Endodermal cell (in vitro differentiated cells): ENCODE results near the gene GLIS2. TPM values are rescaled to one million over a fixed set of nuclear protein-coding genes. Genes with fewer than 3 reads are reported as not detected.

Source experiments
- DNase-seq: peaks from one replicate; pipeline ENCODE4 v3.0.0-alpha.2; 2017
- H3K27ac ChIP-seq: 2 replicates; pipeline ENCODE4 v1.5.1; 2013; ENCODE audit warnings: mild to moderate bottlenecking, low read depth, low read length, moderate library complexity
- H3K27me3 ChIP-seq: 2 replicates; pipeline ENCODE4 v1.6.1; 2013; ENCODE audit warnings: mild to moderate bottlenecking, low read length, moderate library complexity; ENCODE audit not compliant: insufficient read depth, control insufficient read depth, poor library complexity, severe bottlenecking
- H3K36me3 ChIP-seq: 2 replicates; pipeline ENCODE4 v1.7.0; 2013; ENCODE audit warnings: mild to moderate bottlenecking, low read length, moderate library complexity; ENCODE audit not compliant: control insufficient read depth, insufficient read depth
- H3K4me1 ChIP-seq: one replicate; pipeline ENCODE4 v1.7.0; 2013; ENCODE audit warnings: low read length; ENCODE audit not compliant: control insufficient read depth, insufficient read depth
- H3K4me3 ChIP-seq: 2 replicates; pipeline ENCODE4 v1.5.1; 2013; ENCODE audit warnings: mild to moderate bottlenecking, low read length, moderate library complexity
- H3K9ac ChIP-seq: 2 replicates; pipeline ENCODE4 v1.6.1; 2013; ENCODE audit warnings: mild to moderate bottlenecking, low read length, moderate library complexity; ENCODE audit not compliant: poor library complexity, severe bottlenecking; ENCODE audit errors: extremely low read depth
- H3K9me3 ChIP-seq: 2 replicates; pipeline ENCODE4 v1.6.1; 2013; ENCODE audit warnings: mild to moderate bottlenecking, low read length, moderate library complexity; ENCODE audit not compliant: control insufficient read depth
- H3K27ac Mint-ChIP-seq: 2 replicates; pipeline ENCODE4 v1.8.0; 2020; ENCODE audit warnings: mixed read lengths
- H3K27me3 Mint-ChIP-seq: 2 replicates; pipeline ENCODE4 v1.8.0; 2021; ENCODE audit warnings: mild to moderate bottlenecking, mixed read lengths; ENCODE audit not compliant: insufficient read depth
- H3K36me3 Mint-ChIP-seq: 2 replicates; pipeline ENCODE4 v1.8.0; 2020; ENCODE audit warnings: low read depth, mixed read lengths
- H3K4me1 Mint-ChIP-seq: 2 replicates; pipeline ENCODE4 v1.8.0; 2020; ENCODE audit warnings: mixed read lengths
- H3K4me3 Mint-ChIP-seq: 2 replicates; pipeline ENCODE4 v1.8.0; 2020; ENCODE audit warnings: mild to moderate bottlenecking, moderate library complexity, mixed read lengths
- H3K9me3 Mint-ChIP-seq: 2 replicates; pipeline ENCODE4 v1.8.0; 2020; ENCODE audit warnings: mild to moderate bottlenecking, mixed read lengths
- WGBS, 2 experiments: methylation state at CpG; one replicate each; pipeline versions ENCODE4 v1.1.5 to v1.1.7; 2013; ENCODE audit warnings: missing lambda C conversion rate in 2 of 2, mixed read lengths in 1 of 2; ENCODE audit not compliant: insufficient coverage in 1 of 2, insufficient read length in 1 of 2; 5-methylcytosine and 5-hydroxymethylcytosine counted together
- total RNA-seq, 2 donors: library from RNA; stranded (reverse); fragmentation: NEBNext Ultra II Directional in 1 of 2; extraction: Animal tissue kit (Norgen Biotek cat#: 25700) in 1 of 2; gene quantifications; 2 replicates in 1 of 2; 3 replicates in 1 of 2; pipeline ENCODE4 v1.2.1, GENCODE V29; 2021
- TF ChIP-seq, protein P1 (sequence below): fragments of 200-600 bp; sonication (generic); conservative IDR thresholded peaks from 2 replicates; pipeline ENCODE4 v1.5.0; 2021; ENCODE audit warnings: antibody characterized with exemption, mild to moderate bottlenecking

GLIS2 gene
- total RNA-seq, 2 donors from 2014 or later = 9.1 to 13.2 TPM

DNA sequence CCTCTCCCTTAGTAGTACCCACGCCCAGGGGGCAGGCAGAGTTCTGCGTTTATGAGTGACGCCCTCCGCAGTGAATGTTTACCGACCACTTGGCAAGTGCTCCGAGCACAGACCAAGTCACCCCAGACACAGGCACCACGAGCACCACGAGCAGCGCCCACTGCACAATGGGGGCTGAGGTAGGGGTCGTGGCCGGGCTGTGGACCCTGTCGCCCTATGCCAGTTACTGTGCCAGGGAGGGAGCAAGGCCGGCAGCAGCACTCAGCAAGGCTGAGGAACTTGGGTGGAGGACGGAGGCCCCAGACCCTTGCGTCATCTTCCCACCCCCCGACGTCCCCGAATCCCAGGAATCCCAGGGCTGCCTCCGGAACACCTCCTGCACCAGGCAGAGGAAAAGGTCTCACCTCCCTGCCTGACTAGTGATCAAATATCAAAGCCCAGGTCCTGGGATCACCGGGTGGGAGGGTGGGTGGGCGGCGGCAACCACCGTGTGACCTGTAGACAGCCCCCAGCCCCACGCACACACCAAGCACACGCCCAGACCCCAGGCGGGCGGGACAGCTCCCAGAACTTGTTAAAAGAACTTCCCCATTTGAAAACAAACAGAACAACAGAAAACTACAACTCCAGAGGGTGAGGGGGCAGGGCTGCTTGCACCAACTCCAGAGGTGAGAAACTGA is 61.2 kb downstream of the GLIS2 start:
- Histone ChIP-seq H3K27me3 (no peaks in the 10 kb centered on the region), H3K9ac (no peak overlapping the region), H3K4me1 (peaks cover 36% of the 10 kb centered on the region), H3K4me3 (no peak overlapping the region), H3K9me3 (no peaks in the 10 kb centered on the region), H3K36me3 (no peaks in the 10 kb centered on the region), H3K27ac (no peak overlapping the region)
- no peak overlapping the region for H3K4me3 Mint-ChIP-seq
- H3K27ac Mint-ChIP-seq = peak overlapping the region; percentile 82
- no peaks in the 10 kb centered on the region for H3K36me3 Mint-ChIP-seq
- WGBS, 2 experiments = 80 to 94% methylated on average over 11 to 24 of the region's 27 CpGs
- TF ChIP-seq, protein P1, sequence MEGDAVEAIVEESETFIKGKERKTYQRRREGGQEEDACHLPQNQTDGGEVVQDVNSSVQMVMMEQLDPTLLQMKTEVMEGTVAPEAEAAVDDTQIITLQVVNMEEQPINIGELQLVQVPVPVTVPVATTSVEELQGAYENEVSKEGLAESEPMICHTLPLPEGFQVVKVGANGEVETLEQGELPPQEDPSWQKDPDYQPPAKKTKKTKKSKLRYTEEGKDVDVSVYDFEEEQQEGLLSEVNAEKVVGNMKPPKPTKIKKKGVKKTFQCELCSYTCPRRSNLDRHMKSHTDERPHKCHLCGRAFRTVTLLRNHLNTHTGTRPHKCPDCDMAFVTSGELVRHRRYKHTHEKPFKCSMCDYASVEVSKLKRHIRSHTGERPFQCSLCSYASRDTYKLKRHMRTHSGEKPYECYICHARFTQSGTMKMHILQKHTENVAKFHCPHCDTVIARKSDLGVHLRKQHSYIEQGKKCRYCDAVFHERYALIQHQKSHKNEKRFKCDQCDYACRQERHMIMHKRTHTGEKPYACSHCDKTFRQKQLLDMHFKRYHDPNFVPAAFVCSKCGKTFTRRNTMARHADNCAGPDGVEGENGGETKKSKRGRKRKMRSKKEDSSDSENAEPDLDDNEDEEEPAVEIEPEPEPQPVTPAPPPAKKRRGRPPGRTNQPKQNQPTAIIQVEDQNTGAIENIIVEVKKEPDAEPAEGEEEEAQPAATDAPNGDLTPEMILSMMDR = no peak
- DNase-seq = peak; percentile 74
- no peaks in the 10 kb centered on the region for H3K9me3 Mint-ChIP-seq
- H3K27me3 Mint-ChIP-seq = no peaks in the 10 kb centered on the region
- peaks cover 31% of the 10 kb centered on the region for H3K4me1 Mint-ChIP-seq

DNA sequence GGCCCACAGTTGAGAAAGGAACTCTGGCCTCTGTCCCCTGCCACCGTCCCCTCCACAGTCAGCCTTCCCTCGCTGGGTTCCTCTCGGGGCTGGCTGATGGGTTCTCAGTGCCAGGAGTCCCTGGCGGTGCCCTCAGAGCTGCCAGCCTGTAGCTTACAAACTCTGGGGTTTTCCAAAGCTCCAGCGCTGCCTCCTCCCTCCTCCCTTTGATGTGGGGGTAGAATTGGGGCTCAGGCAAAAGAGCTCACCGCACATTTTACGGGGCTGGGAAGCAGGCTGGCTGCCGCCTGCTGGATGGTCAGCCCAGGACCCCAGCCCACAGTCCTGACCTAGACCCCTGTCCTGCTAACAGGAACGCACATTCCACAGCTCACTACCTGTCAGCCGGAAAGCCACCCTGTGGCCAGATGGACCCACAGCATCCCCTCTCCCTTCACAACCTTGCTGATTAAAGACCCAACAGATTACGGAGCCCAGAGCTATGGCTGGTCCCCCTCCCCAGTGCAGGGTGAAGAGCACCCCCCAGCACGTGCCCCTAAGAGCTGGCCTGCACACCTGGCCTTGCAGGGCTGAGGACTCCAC is 61.8 kb downstream of the GLIS2 start:
- H3K27me3 ChIP-seq = no peaks in the 10 kb centered on the region
- no peak overlapping the region for H3K27ac ChIP-seq
- DNase-seq = peak; percentile 78
- no peak overlapping the region for H3K4me3 ChIP-seq
- Mint-ChIP-seq H3K27me3 (no peaks in the 10 kb centered on the region), H3K36me3 (no peaks in the 10 kb centered on the region), H3K4me1 (peaks cover 27% of the 10 kb centered on the region), H3K4me3 (no peak overlapping the region), H3K27ac (peak overlapping the region; percentile 2), H3K9me3 (no peaks in the 10 kb centered on the region)
- H3K9me3 ChIP-seq = no peaks in the 10 kb centered on the region
- H3K9ac ChIP-seq = no peak overlapping the region
- TF ChIP-seq, protein P1 = peak; percentile 71
- H3K4me1 ChIP-seq = peaks cover 32% of the 10 kb centered on the region
- H3K36me3 ChIP-seq = no peaks in the 10 kb centered on the region
- 76 to 78% methylated on average over 7 to 12 of the region's 12 CpGs for WGBS, 2 experiments

DNA sequence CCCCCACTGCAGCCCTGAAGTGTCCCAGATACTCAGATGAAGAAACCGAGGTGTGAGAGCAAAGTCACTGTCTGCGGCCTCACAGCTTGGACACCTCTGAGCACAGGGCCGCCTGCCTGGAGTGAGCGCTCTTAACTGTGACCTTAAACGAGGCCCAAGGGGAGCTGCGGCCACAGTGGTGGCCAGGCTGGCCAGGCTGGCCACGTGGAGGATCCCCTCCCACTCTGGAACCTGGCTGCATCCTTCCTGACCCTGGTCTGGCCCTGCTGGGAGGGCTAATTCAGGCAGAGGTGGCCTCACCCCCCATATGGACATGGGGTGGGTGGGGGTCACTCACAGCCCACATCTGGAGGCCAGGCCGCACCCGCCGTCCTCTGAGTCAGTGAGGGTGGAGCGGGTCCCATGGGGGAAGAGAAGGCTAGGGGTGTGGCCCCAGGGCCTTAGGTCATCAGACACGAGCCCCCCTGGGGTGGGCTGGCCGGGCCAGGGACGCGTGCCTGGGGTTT is 62.3 kb downstream of the GLIS2 start:
- H3K4me3 ChIP-seq = no peak overlapping the region
- H3K27me3 Mint-ChIP-seq = no peaks in the 10 kb centered on the region
- peaks cover 22% of the 10 kb centered on the region for H3K4me1 Mint-ChIP-seq
- 87 to 91% methylated on average over 9 to 15 of the region's 15 CpGs for WGBS, 2 experiments
- H3K9me3 ChIP-seq = no peaks in the 10 kb centered on the region
- no peaks in the 10 kb centered on the region for H3K36me3 Mint-ChIP-seq
- H3K4me1 ChIP-seq = peaks cover 27% of the 10 kb centered on the region
- no peak overlapping the region for H3K9ac ChIP-seq
- H3K36me3 ChIP-seq = no peaks in the 10 kb centered on the region
- H3K9me3 Mint-ChIP-seq = no peaks in the 10 kb centered on the region
- no peak overlapping the region for H3K4me3 Mint-ChIP-seq
- H3K27me3 ChIP-seq = no peaks in the 10 kb centered on the region
- TF ChIP-seq, protein P1 = no peak
- no peak overlapping the region for H3K27ac ChIP-seq
- peak overlapping the region; percentile 2 for H3K27ac Mint-ChIP-seq
- DNase-seq = no peak
